Mesenchymal stem cell (in vitro differentiated cells and primary cell): Measurements from ENCODE around the gene XPO6.

Experiments used
- DNase-seq: peaks from one replicate; pipeline ENCODE4 v3.0.0-alpha.2; 2013
- H2AFZ ChIP-seq: one replicate; pipeline ENCODE4 v1.6.1; 2013; ENCODE audit warnings: low read depth, mild to moderate bottlenecking, control low read depth, inconsistent platforms, low read length, moderate library complexity
- H2AK5ac ChIP-seq: 2 replicates; pipeline ENCODE4 v1.6.1; 2013; ENCODE audit warnings: low read length, moderate library complexity, mild to moderate bottlenecking, inconsistent platforms; ENCODE audit not compliant: severe bottlenecking
- H2BK120ac ChIP-seq: one replicate; pipeline ENCODE4 v1.6.1; 2013; ENCODE audit warnings: low read depth, mild to moderate bottlenecking, inconsistent platforms, low read length, moderate library complexity
- H2BK12ac ChIP-seq, 2 experiments: one replicate each; pipeline ENCODE4 v1.6.1; 2013; ENCODE audit warnings: inconsistent platforms in 2 of 2, low read length in 2 of 2, mild to moderate bottlenecking in 2 of 2, moderate library complexity in 2 of 2, control low read depth in 1 of 2
- H2BK15ac ChIP-seq: one replicate; pipeline ENCODE4 v1.6.1; 2013; ENCODE audit warnings: mild to moderate bottlenecking, low read depth, inconsistent platforms; ENCODE audit not compliant: poor library complexity, severe bottlenecking
- H2BK5ac ChIP-seq: 2 replicates; pipeline ENCODE4 v1.6.1; 2013; ENCODE audit warnings: low read depth, mild to moderate bottlenecking, low read length, control low read depth, inconsistent platforms; ENCODE audit not compliant: poor library complexity, severe bottlenecking
- H3K14ac ChIP-seq, 2 experiments: one replicate each; pipeline ENCODE4 v1.6.1; 2013; ENCODE audit warnings: inconsistent platforms in 2 of 2, low read length in 2 of 2, control low read depth in 1 of 2, mild to moderate bottlenecking in 1 of 2, moderate library complexity in 1 of 2
- H3K18ac ChIP-seq, 2 experiments: one replicate each; pipeline ENCODE4 v1.6.1; 2013; ENCODE audit warnings: inconsistent platforms in 2 of 2, low read length in 2 of 2, control low read depth in 1 of 2, low read depth in 1 of 2, mild to moderate bottlenecking in 1 of 2
- H3K23ac ChIP-seq, 2 experiments: one replicate each; pipeline ENCODE4 v1.6.1; 2013; ENCODE audit warnings: inconsistent platforms in 2 of 2, low read length in 2 of 2, mild to moderate bottlenecking in 2 of 2, moderate library complexity in 2 of 2, control low read depth in 1 of 2
- H3K27ac ChIP-seq: 2 replicates; pipeline ENCODE4 v1.5.1; 2013; ENCODE audit warnings: mild to moderate bottlenecking, moderate library complexity, low read length, control low read depth, inconsistent platforms; ENCODE audit not compliant: poor library complexity, severe bottlenecking
- H3K27me3 ChIP-seq, 2 experiments: 2 replicates each; pipeline versions ENCODE4 v1.6.1 to v1.7.0; 2013; ENCODE audit warnings: low read length in 2 of 2, mild to moderate bottlenecking in 2 of 2, moderate library complexity in 2 of 2, control low read depth in 1 of 2, inconsistent platforms in 1 of 2; ENCODE audit not compliant: control insufficient read depth in 1 of 2, insufficient read depth in 1 of 2
- H3K36me3 ChIP-seq, 2 experiments: 2 replicates each; pipeline versions ENCODE4 v1.6.1 to v1.7.0; 2013; ENCODE audit warnings: low read length in 2 of 2, control low read depth in 1 of 2, inconsistent platforms in 1 of 2, low read depth in 1 of 2, mild to moderate bottlenecking in 1 of 2; ENCODE audit not compliant: insufficient read depth in 2 of 2, control insufficient read depth in 1 of 2
- H3K4ac ChIP-seq, 2 experiments: one replicate each; pipeline ENCODE4 v1.6.1; 2013; ENCODE audit warnings: inconsistent platforms in 2 of 2, low read length in 2 of 2, mild to moderate bottlenecking in 2 of 2, moderate library complexity in 2 of 2, control low read depth in 1 of 2, low read depth in 1 of 2
- H3K4me1 ChIP-seq: 2 replicates; pipeline ENCODE4 v1.6.1; 2013; ENCODE audit warnings: low read depth, low read length, control low read depth; ENCODE audit not compliant: control insufficient read depth, insufficient read depth
- H3K4me2 ChIP-seq: 2 replicates; pipeline ENCODE4 v1.6.1; 2013; ENCODE audit warnings: low read length, mild to moderate bottlenecking, inconsistent platforms; ENCODE audit not compliant: poor library complexity, severe bottlenecking
- H3K4me3 ChIP-seq, 2 experiments: 2 replicates each; pipeline versions ENCODE4 v1.5.1 to v1.7.0; 2013; ENCODE audit warnings: low read length in 2 of 2, mild to moderate bottlenecking in 2 of 2, control low read depth in 1 of 2, low read depth in 1 of 2; ENCODE audit not compliant: insufficient read depth in 1 of 2
- H3K79me1 ChIP-seq: replicated peaks from 2 replicates; pipeline ENCODE4 v1.6.1; 2013; ENCODE audit warnings: mild to moderate bottlenecking, control low read depth, low read length, inconsistent platforms; ENCODE audit not compliant: poor library complexity, severe bottlenecking
- H3K9ac ChIP-seq: 2 replicates; pipeline ENCODE4 v1.7.0; 2013; ENCODE audit warnings: mild to moderate bottlenecking, low read length, moderate library complexity
- H3K9me3 ChIP-seq: 2 replicates; pipeline ENCODE4 v1.7.0; 2013; ENCODE audit warnings: mild to moderate bottlenecking, low read length; ENCODE audit not compliant: control insufficient read depth
- H4K8ac ChIP-seq: one replicate; pipeline ENCODE4 v1.6.1; 2013; ENCODE audit warnings: inconsistent platforms, mild to moderate bottlenecking, low read length, moderate library complexity
- H4K91ac ChIP-seq: one replicate; pipeline ENCODE4 v1.6.1; 2013; ENCODE audit warnings: mild to moderate bottlenecking, low read length, inconsistent platforms
- whole genome bisulfite sequencing: methylation state at CpG from one replicate; pipeline ENCODE4 v1.1.7; 2013; ENCODE audit warnings: mixed read lengths; 5-methylcytosine and 5-hydroxymethylcytosine counted together

XPO6 gene

DNA sequence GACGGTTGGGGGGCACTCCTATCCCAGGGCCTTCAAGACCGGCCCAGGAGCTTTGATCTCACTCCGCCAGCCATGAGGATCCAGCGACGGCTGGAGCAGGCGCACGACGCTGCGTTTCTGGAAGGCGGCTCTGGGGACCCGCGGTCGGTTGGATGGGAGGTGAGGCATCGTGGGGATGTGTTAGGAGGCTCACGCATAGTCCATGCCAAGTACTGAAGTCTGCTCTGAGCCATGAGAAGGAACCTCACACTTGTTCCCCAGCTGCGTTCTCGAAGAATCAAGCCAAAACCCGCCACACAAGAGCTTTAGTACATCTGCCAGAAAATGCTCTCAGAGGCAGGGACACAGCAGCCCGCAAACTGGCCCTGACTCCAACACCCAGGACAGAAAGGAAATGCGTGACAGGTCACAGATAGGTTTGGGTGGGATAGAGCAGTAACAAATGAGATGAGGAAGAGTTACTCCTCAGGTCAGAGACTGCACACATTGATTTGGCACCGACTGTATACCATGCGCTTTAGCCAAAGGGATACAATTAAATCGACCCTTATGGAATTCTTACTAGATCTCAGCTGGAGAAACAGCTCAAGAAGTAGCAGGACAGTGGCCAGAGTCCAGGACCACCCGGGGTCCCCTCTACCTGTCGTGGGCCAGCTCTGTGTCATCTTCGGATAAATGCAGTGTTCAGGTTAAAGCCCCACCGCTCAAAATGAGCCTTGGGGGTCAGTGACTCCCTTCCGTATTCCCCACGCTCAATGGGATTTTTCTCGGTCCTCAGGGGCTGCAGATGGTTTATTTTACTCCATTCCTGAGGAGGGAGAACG, 141.6 kb downstream of the XPO6 start:
- Histone ChIP-seq H4K8ac (no peak overlapping the region), H3K4me2 (no peak overlapping the region), H3K18ac (no peak overlapping the region), H4K91ac (no peak overlapping the region), H3K4me3 (no peak overlapping the region), H3K9me3 (no peaks in the 10 kb centered on the region), H2AFZ (no peak overlapping the region), H3K23ac (no peak overlapping the region), H3K27ac (no peak overlapping the region), H3K4ac (no peak overlapping the region), H2BK5ac (no peak overlapping the region), H3K79me1 (no peaks in the 10 kb centered on the region), H2BK15ac (no peak overlapping the region), H3K27me3 (peaks cover 13 to 75% of the 10 kb centered on the region in 2 experiments), H3K9ac (no peak overlapping the region), H3K4me1 (peaks cover 9% of the 10 kb centered on the region), H3K36me3 (no peaks in the 10 kb centered on the region), H2AK5ac (no peak overlapping the region), H2BK12ac (no peak overlapping the region), H3K14ac (no peak overlapping the region), H2BK120ac (no peak overlapping the region)
- DNase-seq: no peak
- 81% methylated on average over 30 of the region's 31 CpGs for WGBS

- peaks cover 26 to 80% of the 10 kb centered on the region in 2 experiments for H3K27me3 ChIP-seq
- no peak overlapping the region for H4K8ac ChIP-seq
- no peak overlapping the region for H3K4ac ChIP-seq
- H3K4me3 ChIP-seq: no peak overlapping the region
- WGBS: 93% methylated on average over 7 of the region's 7 CpGs
- H2BK120ac ChIP-seq: no peak overlapping the region
- H2BK15ac ChIP-seq: no peak overlapping the region
- H3K4me1 ChIP-seq: peaks cover 11% of the 10 kb centered on the region
- peak overlapping the region; percentile 47 for H2AK5ac ChIP-seq
- no peak for DNase-seq
- H3K14ac ChIP-seq: no peak overlapping the region
- no peak overlapping the region for H3K18ac ChIP-seq
- H2BK5ac ChIP-seq: no peak overlapping the region
- H3K9ac ChIP-seq: no peak overlapping the region
- H3K36me3 ChIP-seq: no peaks in the 10 kb centered on the region
- no peaks in the 10 kb centered on the region for H3K9me3 ChIP-seq
- H2BK12ac ChIP-seq: no peak overlapping the region
- H3K4me2 ChIP-seq: no peak overlapping the region
- no peak overlapping the region for H2AFZ ChIP-seq
- no peaks in the 10 kb centered on the region for H3K79me1 ChIP-seq
- H4K91ac ChIP-seq: no peak overlapping the region
- no peak overlapping the region for H3K27ac ChIP-seq
- H3K23ac ChIP-seq: no peak overlapping the region
Measured at GRCh38 chr16:28068976-28069375, 142.8 kb downstream of the XPO6 start.

DNA sequence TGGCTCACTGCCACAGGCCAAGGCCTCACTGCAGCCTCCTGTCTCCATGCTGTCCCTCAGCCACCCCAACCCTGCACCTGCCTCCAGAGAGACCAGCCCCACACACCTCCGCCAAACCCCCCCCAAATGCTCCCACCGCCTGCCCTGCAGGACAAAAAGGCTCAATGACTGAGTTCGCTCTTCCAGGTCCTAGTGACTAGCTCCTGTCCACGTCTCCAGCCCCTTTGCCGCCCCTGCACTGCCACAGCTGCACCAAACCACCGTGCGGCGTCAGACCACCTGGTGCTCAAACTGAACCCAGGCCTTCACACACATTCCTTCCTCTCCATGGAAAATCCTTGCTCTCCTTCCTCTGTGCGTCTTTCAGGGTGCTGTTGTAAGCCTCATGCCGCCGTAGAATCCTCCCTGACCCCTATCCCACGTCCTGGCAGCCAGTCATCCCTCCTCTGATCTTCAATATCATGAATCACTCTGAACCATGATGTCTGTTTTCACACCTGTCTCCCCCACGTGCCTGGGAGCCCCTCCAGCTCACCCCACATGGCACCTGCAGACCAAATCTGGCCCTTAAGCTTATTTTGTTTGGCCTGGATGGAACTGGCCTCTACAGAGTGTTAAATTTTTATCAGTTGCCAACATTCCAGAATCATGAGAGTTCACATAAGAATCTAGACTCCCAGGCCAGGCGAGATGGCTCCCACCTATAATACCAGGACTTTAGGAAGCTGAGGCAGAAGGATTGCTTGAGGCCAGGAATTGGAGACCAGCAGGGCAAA, 144.0 kb downstream of the XPO6 start:
- H2BK120ac ChIP-seq: no peak overlapping the region
- H2AK5ac ChIP-seq: no peak overlapping the region
- H2BK12ac ChIP-seq: no peak overlapping the region
- peaks cover 29 to 73% of the 10 kb centered on the region in 2 experiments for H3K27me3 ChIP-seq
- no peak overlapping the region for H3K14ac ChIP-seq
- H2BK15ac ChIP-seq: no peak overlapping the region
- H4K8ac ChIP-seq: no peak overlapping the region
- H3K23ac ChIP-seq: no peak overlapping the region
- no peak overlapping the region for H3K4me2 ChIP-seq
- H3K18ac ChIP-seq: no peak overlapping the region
- H3K27ac ChIP-seq: no peak overlapping the region
- H3K36me3 ChIP-seq: no peaks in the 10 kb centered on the region
- no peak overlapping the region for H4K91ac ChIP-seq
- H2AFZ ChIP-seq: no peak overlapping the region
- peaks cover 21% of the 10 kb centered on the region for H3K4me1 ChIP-seq
- H3K9ac ChIP-seq: no peak overlapping the region
- H3K79me1 ChIP-seq: no peaks in the 10 kb centered on the region
- WGBS: 79% methylated on average over 13 of the region's 14 CpGs
- no peak for DNase-seq
- no peak overlapping the region for H3K4ac ChIP-seq
- H3K9me3 ChIP-seq: no peaks in the 10 kb centered on the region
- H3K4me3 ChIP-seq: no peak overlapping the region
- no peak overlapping the region for H2BK5ac ChIP-seq

GRCh38 chr16:28064706-28065249, 147.0 kb downstream of the XPO6 start:
- Histone ChIP-seq H2BK12ac (no peak overlapping the region), H2BK5ac (no peak overlapping the region)

More at GRCh38 chr16:28064706-28065249, 147.0 kb downstream of the XPO6 start:
- no peaks in the 10 kb centered on the region for H3K36me3 ChIP-seq
- H3K4me1 ChIP-seq: peaks cover 25% of the 10 kb centered on the region
- no peak overlapping the region for H3K4ac ChIP-seq
- H2AK5ac ChIP-seq: no peak overlapping the region
- H3K23ac ChIP-seq: no peak overlapping the region
- H4K91ac ChIP-seq: no peak overlapping the region
- no peak overlapping the region for H2BK120ac ChIP-seq
- H3K9ac ChIP-seq: no peak overlapping the region
- 89% methylated on average over 15 of the region's 15 CpGs for WGBS
- no peak overlapping the region for H3K14ac ChIP-seq
- no peaks in the 10 kb centered on the region for H3K9me3 ChIP-seq
- no peak overlapping the region for H3K18ac ChIP-seq
- H2AFZ ChIP-seq: no peak overlapping the region
- H3K27me3 ChIP-seq: peaks cover 57 to 72% of the 10 kb centered on the region in 2 experiments
- H3K27ac ChIP-seq: no peak overlapping the region
- no peak overlapping the region for H3K4me3 ChIP-seq
- no peaks in the 10 kb centered on the region for H3K79me1 ChIP-seq
- DNase-seq: no peak
- no peak overlapping the region for H2BK15ac ChIP-seq
- H4K8ac ChIP-seq: no peak overlapping the region
- H3K4me2 ChIP-seq: no peak overlapping the region
